HG02870 (cell line): ENCODE data around the gene EOLA2.
"Not testable (repeated sequence)": the region's sequence is repeated elsewhere in the genome, so short reads cannot be mapped to it uniquely, and the experiment has no call there.

Experiments used
- ATAC-seq: cut with Tn5 transposase; IDR thresholded peaks from one replicate; pipeline ENCODE4 v1.9.1; 2021; ENCODE audit warnings: mild to moderate bottlenecking, moderate library complexity; ENCODE audit not compliant: unreplicated experiment

EOLA2 gene

GRCh38 chrX:149938427-149938880 lies at the start of gene EOLA2:
Gene EOLA2, minus strand, starts transcription at chrX:149938491. Its CDS starts 4,617 bp downstream, at chrX:149933874.
- ATAC-seq: peak; percentile 64

- ATAC-seq: no peak
Measured at GRCh38 chrX:149987613-149988012, 49.3 kb upstream of the EOLA2 start.

- ATAC-seq: no peak
Measured at GRCh38 chrX:149984411-149984810, 46.1 kb upstream of the EOLA2 start.

GRCh38 chrX:149982310-149982709 lies 44.0 kb upstream of the EOLA2 start:
- no peak for ATAC-seq

GRCh38 chrX:149979126-149979644 lies 40.9 kb upstream of the EOLA2 start:
- no peak for ATAC-seq

GRCh38 chrX:149962859-149963757 lies 24.8 kb upstream of the EOLA2 start:
- peak; percentile 83 for ATAC-seq

GRCh38 chrX:149962010-149962409 lies 23.7 kb upstream of the EOLA2 start:
- ATAC-seq: no peak

GRCh38 chrX:149961572-149961971 lies 23.3 kb upstream of the EOLA2 start:
- no peak for ATAC-seq

GRCh38 chrX:149950681-149951080 lies 12.4 kb upstream of the EOLA2 start:
- ATAC-seq: no peak

GRCh38 chrX:149949743-149950436 lies 11.6 kb upstream of the EOLA2 start:
- ATAC-seq: no peak

GRCh38 chrX:149948016-149948415 lies 9.7 kb upstream of the EOLA2 start:
- ATAC-seq: no peak

- ATAC-seq: not testable (repeated sequence)
Measured at GRCh38 chrX:149946932-149947331, 8.6 kb upstream of the EOLA2 start.

GRCh38 chrX:149945820-149946219 lies 7.5 kb upstream of the EOLA2 start:
- ATAC-seq: not testable (repeated sequence)

- not testable (repeated sequence) for ATAC-seq
Measured at GRCh38 chrX:149945087-149945670, 6.9 kb upstream of the EOLA2 start.

- not testable (repeated sequence) for ATAC-seq
Measured at GRCh38 chrX:149940674-149941024, 2.4 kb upstream of the EOLA2 start.

- ATAC-seq: peak; percentile 49
Measured at GRCh38 chrX:149939905-149940673, 1.8 kb upstream of the EOLA2 start.

- peak; percentile 4 for ATAC-seq
Measured at GRCh38 chrX:149939655-149939904, 1.3 kb upstream of the EOLA2 start.

- ATAC-seq: peak; percentile 5
Measured at GRCh38 chrX:149938881-149939654, 777 bp upstream of the EOLA2 start.

- ATAC-seq: peak; percentile 0
Measured at GRCh38 chrX:149937871-149938426, 342 bp downstream of the EOLA2 start.

- ATAC-seq: not testable (repeated sequence)
Measured at GRCh38 chrX:149937328-149937727, 963 bp downstream of the EOLA2 start.
